ENCODE measurements around the gene FOXM1.

DNA sequence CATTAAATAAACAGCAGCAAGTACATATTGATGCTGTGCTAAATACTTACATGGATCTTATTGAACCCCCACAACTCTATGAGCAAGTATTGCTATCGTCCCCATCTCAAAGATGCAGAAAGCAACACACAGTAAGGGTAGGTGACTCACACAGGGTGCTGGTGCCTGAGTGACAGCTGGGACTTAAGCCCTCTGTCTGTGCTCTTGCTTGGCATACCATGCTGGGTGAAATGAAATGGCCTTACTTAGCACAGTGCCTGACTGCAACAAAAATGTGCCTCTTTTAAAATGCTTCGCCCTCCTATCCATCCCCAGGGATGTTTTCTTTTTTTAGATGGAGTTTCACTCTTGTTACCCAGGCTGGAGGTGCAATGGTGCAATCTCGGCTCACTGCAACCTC lies 20.9 kb downstream of the FOXM1 start:
- TF ChIP-seq, protein P1, sequence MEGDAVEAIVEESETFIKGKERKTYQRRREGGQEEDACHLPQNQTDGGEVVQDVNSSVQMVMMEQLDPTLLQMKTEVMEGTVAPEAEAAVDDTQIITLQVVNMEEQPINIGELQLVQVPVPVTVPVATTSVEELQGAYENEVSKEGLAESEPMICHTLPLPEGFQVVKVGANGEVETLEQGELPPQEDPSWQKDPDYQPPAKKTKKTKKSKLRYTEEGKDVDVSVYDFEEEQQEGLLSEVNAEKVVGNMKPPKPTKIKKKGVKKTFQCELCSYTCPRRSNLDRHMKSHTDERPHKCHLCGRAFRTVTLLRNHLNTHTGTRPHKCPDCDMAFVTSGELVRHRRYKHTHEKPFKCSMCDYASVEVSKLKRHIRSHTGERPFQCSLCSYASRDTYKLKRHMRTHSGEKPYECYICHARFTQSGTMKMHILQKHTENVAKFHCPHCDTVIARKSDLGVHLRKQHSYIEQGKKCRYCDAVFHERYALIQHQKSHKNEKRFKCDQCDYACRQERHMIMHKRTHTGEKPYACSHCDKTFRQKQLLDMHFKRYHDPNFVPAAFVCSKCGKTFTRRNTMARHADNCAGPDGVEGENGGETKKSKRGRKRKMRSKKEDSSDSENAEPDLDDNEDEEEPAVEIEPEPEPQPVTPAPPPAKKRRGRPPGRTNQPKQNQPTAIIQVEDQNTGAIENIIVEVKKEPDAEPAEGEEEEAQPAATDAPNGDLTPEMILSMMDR (IDR thresholded peaks at IDR 0.05): no peak
- TF ChIP-seq POLR2A (IDR thresholded peaks at IDR 0.05): no peak
